CD14-positive monocyte (primary cell): Measurements from ENCODE around the gene DAB2. TPM values are rescaled to one million over a fixed set of nuclear protein-coding genes. Genes with fewer than 3 reads are reported as not detected.

ENCODE experiments used
- DNase-seq, 3 donors: peaks; one replicate each; pipeline ENCODE4 v3.0.0-alpha.2; 2011 to 2022
- H2AFZ ChIP-seq: 2 replicates; pipeline ENCODE4 v1.6.0; 2012; ENCODE audit warnings: mild to moderate bottlenecking, low read depth, low read length, inconsistent platforms; ENCODE audit not compliant: insufficient read depth, poor library complexity, severe bottlenecking
- H3K27ac ChIP-seq, 2 donors: 1 replicate in 1 of 2; 2 replicates in 1 of 2; pipeline ENCODE4 v1.5.1; 2012 to 2013; ENCODE audit warnings: low read length in 2 of 2, control low read depth in 1 of 2, inconsistent platforms in 1 of 2, low read depth in 1 of 2, mild to moderate bottlenecking in 1 of 2
- H3K27me3 ChIP-seq, 2 donors: one replicate each; pipeline versions ENCODE4 v1.6.0 to v1.6.1; 2011 to 2013; ENCODE audit warnings: low read length in 2 of 2; ENCODE audit not compliant: control insufficient read depth in 2 of 2, insufficient read depth in 2 of 2
- H3K36me3 ChIP-seq, 2 donors: replicated peaks in 1 of 2; 1 replicate in 1 of 2; 2 replicates in 1 of 2; pipeline versions ENCODE4 v1.5.1 to v1.6.1; 2012 to 2013; ENCODE audit warnings: low read length in 2 of 2, control low read depth in 1 of 2, inconsistent platforms in 1 of 2, mild to moderate bottlenecking in 1 of 2; ENCODE audit not compliant: insufficient read depth in 2 of 2, control insufficient read depth in 1 of 2
- H3K4me1 ChIP-seq, 2 donors: 1 replicate in 1 of 2; 2 replicates in 1 of 2; pipeline versions ENCODE4 v1.5.1 to v1.6.1; 2012 to 2013; ENCODE audit warnings: low read length in 2 of 2, control low read depth in 1 of 2, inconsistent platforms in 1 of 2, mild to moderate bottlenecking in 1 of 2, moderate library complexity in 1 of 2; ENCODE audit not compliant: insufficient read depth in 2 of 2, control insufficient read depth in 1 of 2
- H3K4me2 ChIP-seq: replicated peaks from 2 replicates; pipeline ENCODE3; 2012; ENCODE audit warnings: low read length, moderate library complexity, mild to moderate bottlenecking; ENCODE audit not compliant: poor library complexity, severe bottlenecking; ENCODE audit errors: extremely low read depth
- H3K4me3 ChIP-seq, 3 experiments: fragments of 200-600 bp in 1 of 3; sonication (generic) in 1 of 3; replicated peaks in 1 of 3; 1 replicate in 2 of 3; 2 replicates in 1 of 3; pipeline ENCODE4 v1.5.1; 2011 to 2013; ENCODE audit warnings: low read length in 3 of 3, mild to moderate bottlenecking in 3 of 3, control low read depth in 2 of 3, low read depth in 2 of 3, inconsistent platforms in 1 of 3, moderate library complexity in 1 of 3
- H3K79me2 ChIP-seq: 2 replicates; pipeline ENCODE4 v1.6.0; 2012; ENCODE audit warnings: mild to moderate bottlenecking, control low read depth, inconsistent platforms, low read length, moderate library complexity; ENCODE audit not compliant: insufficient read depth
- H3K9ac ChIP-seq: 2 replicates; pipeline ENCODE4 v1.6.0; 2017; ENCODE audit warnings: low read length, mild to moderate bottlenecking; ENCODE audit not compliant: insufficient read depth, poor library complexity, severe bottlenecking
- H3K9me3 ChIP-seq, 2 donors: replicated peaks in 1 of 2; 1 replicate in 1 of 2; 2 replicates in 1 of 2; pipeline versions ENCODE4 v1.5.1 to v1.6.1; 2012 to 2013; ENCODE audit warnings: low read length in 2 of 2, control low read depth in 1 of 2; ENCODE audit not compliant: control insufficient read depth in 1 of 2, insufficient read depth in 1 of 2
- H4K20me1 ChIP-seq: 2 replicates; pipeline ENCODE4 v1.6.0; 2012; ENCODE audit warnings: mild to moderate bottlenecking, low read length, control low read depth, moderate library complexity; ENCODE audit not compliant: insufficient read depth
- H3K27ac Mint-ChIP-seq, 7 donors: one replicate each; pipeline ENCODE4 v1.8.0; 2020; ENCODE audit warnings: mild to moderate bottlenecking in 7 of 7, mixed read lengths in 7 of 7, moderate library complexity in 6 of 7, inconsistent platforms in 2 of 7
- H3K27me3 Mint-ChIP-seq, 3 donors: one replicate each; pipeline ENCODE4 v1.8.0; 2021 to 2022; ENCODE audit warnings: low read depth in 3 of 3, mild to moderate bottlenecking in 3 of 3, mixed read lengths in 3 of 3, moderate library complexity in 3 of 3, inconsistent platforms in 1 of 3
- H3K36me3 Mint-ChIP-seq, 2 donors: one replicate each; pipeline ENCODE4 v1.8.0; 2020; ENCODE audit warnings: mixed read lengths in 2 of 2, inconsistent platforms in 1 of 2, mild to moderate bottlenecking in 1 of 2
- H3K4me1 Mint-ChIP-seq: one replicate; pipeline ENCODE4 v1.8.0; 2020; ENCODE audit warnings: mild to moderate bottlenecking, mixed read lengths
- H3K4me3 Mint-ChIP-seq, 2 donors: one replicate each; pipeline ENCODE4 v1.8.0; 2020; ENCODE audit warnings: mild to moderate bottlenecking in 2 of 2, mixed read lengths in 2 of 2, moderate library complexity in 1 of 2
- H3K9me3 Mint-ChIP-seq, 7 donors: one replicate each; pipeline ENCODE4 v1.8.0; 2020 to 2022; ENCODE audit warnings: mixed read lengths in 7 of 7, mild to moderate bottlenecking in 6 of 7, moderate library complexity in 6 of 7, inconsistent platforms in 2 of 7
- whole genome bisulfite sequencing: methylation state at CpG from one replicate; pipeline ENCODE4 v1.1.5; 2013; ENCODE audit warnings: missing lambda C conversion rate; ENCODE audit not compliant: insufficient coverage; 5-methylcytosine and 5-hydroxymethylcytosine counted together
- intact Hi-C, 2 donors: fragments of 100-400 bp; cut with micrococcal nuclease; formaldehyde crosslinking; loops; one replicate each; pipeline versions ENCODE4 v1.15.0 to v1.15.1; 2023
- polyA plus RNA-seq, 3 donors: library from polyadenylated mRNA; depleted of rRNA in 1 of 3; unstranded in 2 of 3; stranded (reverse) in 1 of 3; fragments of 300-500 nt in 2 of 3; fragments of >200 nt in 1 of 3; fragmentation: Illumina TruSeq in 2 of 3; gene quantifications; 1 replicate in 2 of 3; 2 replicates in 1 of 3; pipeline ENCODE4 v1.2.3, GENCODE V29; 2012 to 2021
- TF ChIP-seq, protein P1 (sequence below): fragments of 200-600 bp; IDR thresholded peaks from one replicate; pipeline ENCODE4 v1.8.0; 2022; ENCODE audit warnings: antibody characterized with exemption, mild to moderate bottlenecking

The DAB2 gene
- polyA plus RNA-seq, 3 donors: 0.98 to 4.8 (median 3.0) TPM

DNA sequence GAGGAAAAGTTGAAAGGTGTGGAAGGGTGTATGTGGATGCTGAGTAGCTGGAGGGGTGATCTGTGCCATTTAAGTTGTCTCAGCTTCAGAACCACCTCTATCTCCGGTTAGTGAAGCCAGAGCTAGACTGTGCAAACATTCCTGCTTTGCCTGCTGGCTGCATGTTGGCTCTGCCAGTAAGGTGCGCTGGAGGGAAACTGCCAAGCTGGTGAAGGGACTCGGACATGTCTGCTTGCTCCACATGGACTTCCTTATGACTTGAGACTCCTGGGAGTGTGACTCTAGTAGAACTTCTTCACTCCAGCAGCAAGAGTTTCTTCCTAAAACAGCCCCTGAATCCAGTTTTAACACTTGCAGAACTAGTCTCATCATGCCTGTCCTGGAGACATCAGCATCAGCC is 27.9 kb downstream of the DAB2 start:
- no peak for DNase-seq
- H3K4me1 Mint-ChIP-seq: peaks cover 31% of the 10 kb centered on the region
- Histone ChIP-seq H3K9ac (no peak overlapping the region), H3K27me3 (no peaks in the 10 kb centered on the region), H3K9me3 (no peaks in the 10 kb centered on the region), H4K20me1 (no peaks in the 10 kb centered on the region), H3K4me2 (no peak overlapping the region), H3K79me2 (no peaks in the 10 kb centered on the region), H2AFZ (no peak overlapping the region), H3K4me3 (no peak overlapping the region), H3K4me1 (peaks cover 32 to 38% of the 10 kb centered on the region in 2 donors), H3K27ac (no peak overlapping the region), H3K36me3 (no peaks in the 10 kb centered on the region)
- no peaks in the 10 kb centered on the region for H3K9me3 Mint-ChIP-seq
- WGBS: 100% methylated on average over 2 of the region's 3 CpGs
- no peak overlapping the region for H3K4me3 Mint-ChIP-seq
- TF ChIP-seq, protein P1, sequence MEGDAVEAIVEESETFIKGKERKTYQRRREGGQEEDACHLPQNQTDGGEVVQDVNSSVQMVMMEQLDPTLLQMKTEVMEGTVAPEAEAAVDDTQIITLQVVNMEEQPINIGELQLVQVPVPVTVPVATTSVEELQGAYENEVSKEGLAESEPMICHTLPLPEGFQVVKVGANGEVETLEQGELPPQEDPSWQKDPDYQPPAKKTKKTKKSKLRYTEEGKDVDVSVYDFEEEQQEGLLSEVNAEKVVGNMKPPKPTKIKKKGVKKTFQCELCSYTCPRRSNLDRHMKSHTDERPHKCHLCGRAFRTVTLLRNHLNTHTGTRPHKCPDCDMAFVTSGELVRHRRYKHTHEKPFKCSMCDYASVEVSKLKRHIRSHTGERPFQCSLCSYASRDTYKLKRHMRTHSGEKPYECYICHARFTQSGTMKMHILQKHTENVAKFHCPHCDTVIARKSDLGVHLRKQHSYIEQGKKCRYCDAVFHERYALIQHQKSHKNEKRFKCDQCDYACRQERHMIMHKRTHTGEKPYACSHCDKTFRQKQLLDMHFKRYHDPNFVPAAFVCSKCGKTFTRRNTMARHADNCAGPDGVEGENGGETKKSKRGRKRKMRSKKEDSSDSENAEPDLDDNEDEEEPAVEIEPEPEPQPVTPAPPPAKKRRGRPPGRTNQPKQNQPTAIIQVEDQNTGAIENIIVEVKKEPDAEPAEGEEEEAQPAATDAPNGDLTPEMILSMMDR: no peak
- H3K36me3 Mint-ChIP-seq: peaks cover 3 to 9% of the 10 kb centered on the region in 2 donors
- H3K27ac Mint-ChIP-seq: no peak overlapping the region
- intact Hi-C loops: no loop called here
- peaks cover 0 to 2% (median 0%) of the 10 kb centered on the region in 3 donors for H3K27me3 Mint-ChIP-seq

GRCh38 chr5:39395521-39395920 is 29.3 kb downstream of the DAB2 start:
- peaks cover 28% of the 10 kb centered on the region for H3K4me1 Mint-ChIP-seq
- no peak overlapping the region for H3K27ac Mint-ChIP-seq

More at GRCh38 chr5:39395521-39395920, 29.3 kb downstream of the DAB2 start:
- no peak for DNase-seq
- no peaks in the 10 kb centered on the region for H3K36me3 ChIP-seq
- Mint-ChIP-seq H3K4me3 (no peak overlapping the region), H3K27me3 (peaks cover 0 to 3% (median 0%) of the 10 kb centered on the region in 3 donors), H3K9me3 (no peaks in the 10 kb centered on the region), H3K36me3 (peaks cover 5 to 9% of the 10 kb centered on the region in 2 donors)
- TF ChIP-seq, protein P1: no peak
- H3K27me3 ChIP-seq: no peaks in the 10 kb centered on the region
- no peaks in the 10 kb centered on the region for H3K9me3 ChIP-seq
- H3K4me2 ChIP-seq: no peak overlapping the region
- no peak overlapping the region for H2AFZ ChIP-seq
- no peak overlapping the region for H3K9ac ChIP-seq
- peaks cover 26 to 32% of the 10 kb centered on the region in 2 donors for H3K4me1 ChIP-seq
- no peak overlapping the region for H3K4me3 ChIP-seq
- no peaks in the 10 kb centered on the region for H3K79me2 ChIP-seq
- intact Hi-C loops: no loop called here
- H4K20me1 ChIP-seq: no peaks in the 10 kb centered on the region
- H3K27ac ChIP-seq: no peak overlapping the region
